ENCODE data around the gene ENPP7. TPM values are rescaled to one million over a fixed set of nuclear protein-coding genes. Genes with fewer than 3 reads are reported as not detected.

Gene ENPP7
- total RNA-seq, 1 donor from 2014 or later, result not detected

GRCh38 chr17:79747508-79748294 lies 17.0 kb downstream of the ENPP7 start:
- Histone ChIP-seq H3K4me3 (ENCODE audit: low read depth, low read length) (no peak overlapping the region), H3K27me3 (ENCODE audit: control insufficient read depth, insufficient read depth, low read length) (peaks cover 49% of the 10 kb centered on the region), H3K36me3 (ENCODE audit: control insufficient read depth, insufficient read depth, low read length) (no peaks in the 10 kb centered on the region)
- no peak for TF ChIP-seq CTCF (IDR thresholded peaks at IDR 0.05; ENCODE audit: insufficient read depth, low read length, poor library complexity, severe bottlenecking)
- DNase-seq (ENCODE audit: low read depth), result no peak

GRCh38 chr17:79748295-79749099 lies 17.8 kb downstream of the ENPP7 start:
- no peak for TF ChIP-seq CTCF (IDR thresholded peaks at IDR 0.05; ENCODE audit: insufficient read depth, low read length, poor library complexity, severe bottlenecking)
- H3K27me3 ChIP-seq (ENCODE audit: control insufficient read depth, insufficient read depth, low read length), result peaks cover 44% of the 10 kb centered on the region
- H3K36me3 ChIP-seq (ENCODE audit: control insufficient read depth, insufficient read depth, low read length), result no peaks in the 10 kb centered on the region
- no peak for DNase-seq (ENCODE audit: low read depth)
- H3K4me3 ChIP-seq (ENCODE audit: low read depth, low read length), result no peak overlapping the region

GRCh38 chr17:79749156-79749815 lies 18.5 kb downstream of the ENPP7 start:
- Histone ChIP-seq H3K27me3 (ENCODE audit: control insufficient read depth, insufficient read depth, low read length) (peaks cover 39% of the 10 kb centered on the region), H3K4me3 (ENCODE audit: low read depth, low read length) (no peak overlapping the region), H3K36me3 (ENCODE audit: control insufficient read depth, insufficient read depth, low read length) (no peaks in the 10 kb centered on the region)
- TF ChIP-seq CTCF (IDR thresholded peaks at IDR 0.05; ENCODE audit: insufficient read depth, low read length, poor library complexity, severe bottlenecking), result no peak
- peak; percentile 23 for DNase-seq (ENCODE audit: low read depth)

GRCh38 chr17:79749958-79750357 lies 19.2 kb downstream of the ENPP7 start:
- peaks cover 39% of the 10 kb centered on the region for H3K27me3 ChIP-seq (ENCODE audit: control insufficient read depth, insufficient read depth, low read length)

More at GRCh38 chr17:79749958-79750357, 19.2 kb downstream of the ENPP7 start:
- no peak for TF ChIP-seq CTCF (IDR thresholded peaks at IDR 0.05; ENCODE audit: insufficient read depth, low read length, poor library complexity, severe bottlenecking)
- DNase-seq (ENCODE audit: low read depth), result no peak
- no peak overlapping the region for H3K4me3 ChIP-seq (ENCODE audit: low read depth, low read length)
- no peaks in the 10 kb centered on the region for H3K36me3 ChIP-seq (ENCODE audit: control insufficient read depth, insufficient read depth, low read length)
